Measurements from ENCODE around the gene ASAP2.

The ASAP2 gene

GRCh38 chr2:9341337-9341887 lies 134.8 kb downstream of the ASAP2 start:
- no peaks in the 10 kb centered on the region for H3K79me2 ChIP-seq (ENCODE audit: insufficient read depth, low read length)

DNA sequence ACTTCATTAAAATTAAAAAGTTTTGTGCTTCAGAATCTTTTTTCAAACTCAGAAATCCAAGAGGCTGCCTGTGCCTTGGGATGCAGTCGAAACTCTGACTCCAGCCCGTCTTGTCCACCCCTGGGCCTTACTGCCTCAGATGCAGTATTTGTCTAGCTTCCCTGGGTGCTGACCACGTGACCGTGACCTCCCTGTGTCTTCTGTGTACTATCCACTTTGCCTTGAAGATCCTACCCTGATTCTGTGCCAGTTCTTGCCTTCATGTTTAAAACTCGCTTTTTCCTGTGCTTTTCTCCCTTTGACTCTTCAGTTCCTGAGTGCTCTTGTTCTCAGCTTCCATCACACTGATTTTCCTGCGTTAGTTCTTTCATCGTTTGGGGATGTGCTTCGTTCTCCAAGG lies 136.0 kb downstream of the ASAP2 start:
- no peak overlapping the region for H2AFZ ChIP-seq (ENCODE audit: low read length)
- no peaks in the 10 kb centered on the region for H3K4me1 ChIP-seq (ENCODE audit: insufficient read depth, low read length, severe bottlenecking)
- H3K79me2 ChIP-seq (ENCODE audit: insufficient read depth, low read length) = no peaks in the 10 kb centered on the region
- no peak overlapping the region for H3K4me3 ChIP-seq (ENCODE audit: low read depth, low read length, poor library complexity, severe bottlenecking)
- H3K27ac ChIP-seq (ENCODE audit: low read depth, low read length, poor library complexity, severe bottlenecking) = no peak overlapping the region
- no peaks in the 10 kb centered on the region for H4K20me1 ChIP-seq (ENCODE audit: insufficient read depth, low read length)
- H3K9ac ChIP-seq (ENCODE audit: low read length) = no peak overlapping the region
- H3K9me3 ChIP-seq (ENCODE audit: low read length) = no peaks in the 10 kb centered on the region
- H3K9me2 ChIP-seq (ENCODE audit: low read depth, low read length) = no peaks in the 10 kb centered on the region
- TF ChIP-seq, protein P1, sequence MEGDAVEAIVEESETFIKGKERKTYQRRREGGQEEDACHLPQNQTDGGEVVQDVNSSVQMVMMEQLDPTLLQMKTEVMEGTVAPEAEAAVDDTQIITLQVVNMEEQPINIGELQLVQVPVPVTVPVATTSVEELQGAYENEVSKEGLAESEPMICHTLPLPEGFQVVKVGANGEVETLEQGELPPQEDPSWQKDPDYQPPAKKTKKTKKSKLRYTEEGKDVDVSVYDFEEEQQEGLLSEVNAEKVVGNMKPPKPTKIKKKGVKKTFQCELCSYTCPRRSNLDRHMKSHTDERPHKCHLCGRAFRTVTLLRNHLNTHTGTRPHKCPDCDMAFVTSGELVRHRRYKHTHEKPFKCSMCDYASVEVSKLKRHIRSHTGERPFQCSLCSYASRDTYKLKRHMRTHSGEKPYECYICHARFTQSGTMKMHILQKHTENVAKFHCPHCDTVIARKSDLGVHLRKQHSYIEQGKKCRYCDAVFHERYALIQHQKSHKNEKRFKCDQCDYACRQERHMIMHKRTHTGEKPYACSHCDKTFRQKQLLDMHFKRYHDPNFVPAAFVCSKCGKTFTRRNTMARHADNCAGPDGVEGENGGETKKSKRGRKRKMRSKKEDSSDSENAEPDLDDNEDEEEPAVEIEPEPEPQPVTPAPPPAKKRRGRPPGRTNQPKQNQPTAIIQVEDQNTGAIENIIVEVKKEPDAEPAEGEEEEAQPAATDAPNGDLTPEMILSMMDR (IDR thresholded peaks at IDR 0.05; ENCODE audit: low read length) = no peak
- TF ChIP-seq EZH2 (IDR thresholded peaks at IDR 0.05; ENCODE audit: borderline replicate concordance, low read length) = no peak
- no peaks in the 10 kb centered on the region for H3K36me3 ChIP-seq (ENCODE audit: insufficient read depth, low read length)
- H3K27me3 ChIP-seq (ENCODE audit: insufficient read depth, low read length) = no peaks in the 10 kb centered on the region
- H3F3A ChIP-seq (ENCODE audit: insufficient read depth, low read length) = no peaks in the 10 kb centered on the region
- H3K4me2 ChIP-seq (ENCODE audit: low read length) = no peak overlapping the region

More at GRCh38 chr2:9341337-9341887, 134.8 kb downstream of the ASAP2 start:
- no peaks in the 10 kb centered on the region for H3F3A ChIP-seq (ENCODE audit: insufficient read depth, low read length)
- H3K36me3 ChIP-seq (ENCODE audit: insufficient read depth, low read length) = no peaks in the 10 kb centered on the region
- H4K20me1 ChIP-seq (ENCODE audit: insufficient read depth, low read length) = no peaks in the 10 kb centered on the region
- no peak overlapping the region for H2AFZ ChIP-seq (ENCODE audit: low read length)
- no peak overlapping the region for H3K4me3 ChIP-seq (ENCODE audit: low read depth, low read length, poor library complexity, severe bottlenecking)
- H3K27me3 ChIP-seq (ENCODE audit: insufficient read depth, low read length) = no peaks in the 10 kb centered on the region
- TF ChIP-seq, protein P1 (IDR thresholded peaks at IDR 0.05; ENCODE audit: low read length) = no peak
- TF ChIP-seq EZH2 (IDR thresholded peaks at IDR 0.05; ENCODE audit: borderline replicate concordance, low read length) = no peak
- H3K9ac ChIP-seq (ENCODE audit: low read length) = no peak overlapping the region
- H3K4me1 ChIP-seq (ENCODE audit: insufficient read depth, low read length, severe bottlenecking) = peaks cover 11% of the 10 kb centered on the region
- H3K27ac ChIP-seq (ENCODE audit: low read depth, low read length, poor library complexity, severe bottlenecking) = no peak overlapping the region
- H3K9me3 ChIP-seq (ENCODE audit: low read length) = no peaks in the 10 kb centered on the region
- no peak overlapping the region for H3K4me2 ChIP-seq (ENCODE audit: low read length)
- no peaks in the 10 kb centered on the region for H3K9me2 ChIP-seq (ENCODE audit: low read depth, low read length)

DNA sequence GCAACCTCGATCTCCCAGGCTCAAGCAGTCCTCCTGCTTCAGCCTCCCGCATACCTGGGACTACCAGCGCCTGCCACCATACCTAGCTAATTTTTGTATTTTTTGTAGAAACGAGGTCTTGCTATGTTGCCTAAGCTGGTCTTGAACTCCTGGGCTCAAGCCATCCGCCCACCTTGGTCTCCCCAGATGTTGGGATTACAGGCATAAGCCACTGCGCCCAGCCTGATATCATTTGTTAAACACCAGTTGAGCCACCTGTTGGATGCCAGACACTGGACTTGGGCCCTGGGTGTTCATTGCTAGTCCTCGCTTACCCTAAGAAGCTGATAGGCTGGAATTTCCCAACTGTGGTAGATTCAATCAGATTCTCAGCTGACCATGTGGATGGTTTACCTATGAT lies 136.9 kb downstream of the ASAP2 start:
- H3K36me3 ChIP-seq (ENCODE audit: insufficient read depth, low read length) = no peaks in the 10 kb centered on the region
- H3K9me2 ChIP-seq (ENCODE audit: low read depth, low read length) = no peaks in the 10 kb centered on the region
- no peaks in the 10 kb centered on the region for H3K4me1 ChIP-seq (ENCODE audit: insufficient read depth, low read length, severe bottlenecking)
- no peaks in the 10 kb centered on the region for H3K9me3 ChIP-seq (ENCODE audit: low read length)
- no peaks in the 10 kb centered on the region for H3K27me3 ChIP-seq (ENCODE audit: insufficient read depth, low read length)
- no peak overlapping the region for H3K27ac ChIP-seq (ENCODE audit: low read depth, low read length, poor library complexity, severe bottlenecking)
- TF ChIP-seq EZH2 (IDR thresholded peaks at IDR 0.05; ENCODE audit: borderline replicate concordance, low read length) = no peak
- TF ChIP-seq, protein P1 (IDR thresholded peaks at IDR 0.05; ENCODE audit: low read length) = no peak
- H3K79me2 ChIP-seq (ENCODE audit: insufficient read depth, low read length) = no peaks in the 10 kb centered on the region
- no peak overlapping the region for H2AFZ ChIP-seq (ENCODE audit: low read length)
- no peak overlapping the region for H3K4me3 ChIP-seq (ENCODE audit: low read depth, low read length, poor library complexity, severe bottlenecking)
- no peaks in the 10 kb centered on the region for H3F3A ChIP-seq (ENCODE audit: insufficient read depth, low read length)
- H3K9ac ChIP-seq (ENCODE audit: low read length) = no peak overlapping the region
- H3K4me2 ChIP-seq (ENCODE audit: low read length) = no peak overlapping the region
- no peaks in the 10 kb centered on the region for H4K20me1 ChIP-seq (ENCODE audit: insufficient read depth, low read length)
